H1 (cell line): ENCODE data around the gene ZNF831. TPM values are rescaled to one million over a fixed set of nuclear protein-coding genes. Genes with fewer than 3 reads are reported as not detected.

Experiments used
- polyA plus RNA-seq, 7 experiments: library from polyadenylated mRNA; depleted of rRNA in 3 of 7; stranded (reverse) in 5 of 7; unstranded in 2 of 7; fragments of >200 nt in 5 of 7; fragments of 200-250 nt in 2 of 7; gene quantifications; 1 replicate in 5 of 7; 2 replicates in 1 of 7; 4 replicates in 1 of 7; pipeline versions ENCODE4 v1.2.1 to v1.2.3, GENCODE V29; 2011 to 2013; ENCODE audit warnings: missing spikeins in 2 of 7, mixed read lengths in 2 of 7
- total RNA-seq: library from RNA; stranded (reverse); fragmentation: NEBNext Ultra II Directional; extraction: Animal tissue kit (Norgen Biotek cat#: 25700); gene quantifications from 2 replicates; pipeline ENCODE4 v1.2.1, GENCODE V29; 2021
- TF ChIP-seq, protein P1 (sequence below): fragments of 300-600 bp; sonication (generic); IDR thresholded peaks from 2 replicates; pipeline ENCODE4 v1.7.1; 2012; ENCODE audit warnings: low read length, moderate library complexity, mild to moderate bottlenecking, inconsistent platforms; ENCODE audit not compliant: insufficient replicate concordance

The ZNF831 gene
- total and polyA plus RNA-seq, 2 of the 8 experiments (the other 6 are each of a cell fraction or from before 2014, with no cell fraction given), result not detected

DNA sequence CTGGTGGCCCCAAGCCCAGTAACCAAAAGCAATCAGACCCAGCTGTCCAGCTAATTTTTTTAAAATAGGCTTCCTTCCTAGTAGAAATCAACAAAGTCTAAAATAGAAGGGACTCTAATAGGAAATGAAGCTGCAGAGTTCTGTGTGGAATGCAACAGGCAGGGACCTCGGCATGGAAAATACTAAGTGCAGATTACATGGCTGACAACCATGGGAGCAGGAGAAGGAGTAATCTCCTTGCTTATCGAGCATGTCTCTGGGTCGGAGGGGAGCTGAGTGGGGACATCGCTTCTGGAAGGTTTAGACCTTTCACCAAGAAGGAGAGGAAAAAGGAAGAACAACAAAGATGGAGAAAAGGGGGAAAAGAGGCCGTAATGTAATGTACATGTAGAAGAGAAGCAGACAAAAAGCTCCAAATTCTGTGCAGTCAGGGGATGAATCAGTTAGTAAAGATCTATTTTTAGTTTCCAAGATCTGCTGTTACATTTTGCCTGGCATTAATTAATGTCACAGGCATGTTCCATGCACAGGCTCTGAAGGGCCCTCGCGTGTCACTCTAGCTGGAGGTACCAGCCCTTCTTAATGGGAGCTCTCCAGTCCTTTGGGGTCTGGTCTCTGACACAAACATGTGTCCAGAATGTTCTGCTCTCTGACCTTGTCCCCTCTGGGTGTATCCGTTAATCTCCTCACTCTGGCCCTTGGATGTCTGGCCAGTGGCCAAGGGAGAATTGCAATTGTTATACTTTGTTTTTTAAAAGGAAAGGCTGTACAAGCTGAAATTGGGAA lies 16.6 kb upstream of the ZNF831 start (continued):
- TF ChIP-seq, protein P1, sequence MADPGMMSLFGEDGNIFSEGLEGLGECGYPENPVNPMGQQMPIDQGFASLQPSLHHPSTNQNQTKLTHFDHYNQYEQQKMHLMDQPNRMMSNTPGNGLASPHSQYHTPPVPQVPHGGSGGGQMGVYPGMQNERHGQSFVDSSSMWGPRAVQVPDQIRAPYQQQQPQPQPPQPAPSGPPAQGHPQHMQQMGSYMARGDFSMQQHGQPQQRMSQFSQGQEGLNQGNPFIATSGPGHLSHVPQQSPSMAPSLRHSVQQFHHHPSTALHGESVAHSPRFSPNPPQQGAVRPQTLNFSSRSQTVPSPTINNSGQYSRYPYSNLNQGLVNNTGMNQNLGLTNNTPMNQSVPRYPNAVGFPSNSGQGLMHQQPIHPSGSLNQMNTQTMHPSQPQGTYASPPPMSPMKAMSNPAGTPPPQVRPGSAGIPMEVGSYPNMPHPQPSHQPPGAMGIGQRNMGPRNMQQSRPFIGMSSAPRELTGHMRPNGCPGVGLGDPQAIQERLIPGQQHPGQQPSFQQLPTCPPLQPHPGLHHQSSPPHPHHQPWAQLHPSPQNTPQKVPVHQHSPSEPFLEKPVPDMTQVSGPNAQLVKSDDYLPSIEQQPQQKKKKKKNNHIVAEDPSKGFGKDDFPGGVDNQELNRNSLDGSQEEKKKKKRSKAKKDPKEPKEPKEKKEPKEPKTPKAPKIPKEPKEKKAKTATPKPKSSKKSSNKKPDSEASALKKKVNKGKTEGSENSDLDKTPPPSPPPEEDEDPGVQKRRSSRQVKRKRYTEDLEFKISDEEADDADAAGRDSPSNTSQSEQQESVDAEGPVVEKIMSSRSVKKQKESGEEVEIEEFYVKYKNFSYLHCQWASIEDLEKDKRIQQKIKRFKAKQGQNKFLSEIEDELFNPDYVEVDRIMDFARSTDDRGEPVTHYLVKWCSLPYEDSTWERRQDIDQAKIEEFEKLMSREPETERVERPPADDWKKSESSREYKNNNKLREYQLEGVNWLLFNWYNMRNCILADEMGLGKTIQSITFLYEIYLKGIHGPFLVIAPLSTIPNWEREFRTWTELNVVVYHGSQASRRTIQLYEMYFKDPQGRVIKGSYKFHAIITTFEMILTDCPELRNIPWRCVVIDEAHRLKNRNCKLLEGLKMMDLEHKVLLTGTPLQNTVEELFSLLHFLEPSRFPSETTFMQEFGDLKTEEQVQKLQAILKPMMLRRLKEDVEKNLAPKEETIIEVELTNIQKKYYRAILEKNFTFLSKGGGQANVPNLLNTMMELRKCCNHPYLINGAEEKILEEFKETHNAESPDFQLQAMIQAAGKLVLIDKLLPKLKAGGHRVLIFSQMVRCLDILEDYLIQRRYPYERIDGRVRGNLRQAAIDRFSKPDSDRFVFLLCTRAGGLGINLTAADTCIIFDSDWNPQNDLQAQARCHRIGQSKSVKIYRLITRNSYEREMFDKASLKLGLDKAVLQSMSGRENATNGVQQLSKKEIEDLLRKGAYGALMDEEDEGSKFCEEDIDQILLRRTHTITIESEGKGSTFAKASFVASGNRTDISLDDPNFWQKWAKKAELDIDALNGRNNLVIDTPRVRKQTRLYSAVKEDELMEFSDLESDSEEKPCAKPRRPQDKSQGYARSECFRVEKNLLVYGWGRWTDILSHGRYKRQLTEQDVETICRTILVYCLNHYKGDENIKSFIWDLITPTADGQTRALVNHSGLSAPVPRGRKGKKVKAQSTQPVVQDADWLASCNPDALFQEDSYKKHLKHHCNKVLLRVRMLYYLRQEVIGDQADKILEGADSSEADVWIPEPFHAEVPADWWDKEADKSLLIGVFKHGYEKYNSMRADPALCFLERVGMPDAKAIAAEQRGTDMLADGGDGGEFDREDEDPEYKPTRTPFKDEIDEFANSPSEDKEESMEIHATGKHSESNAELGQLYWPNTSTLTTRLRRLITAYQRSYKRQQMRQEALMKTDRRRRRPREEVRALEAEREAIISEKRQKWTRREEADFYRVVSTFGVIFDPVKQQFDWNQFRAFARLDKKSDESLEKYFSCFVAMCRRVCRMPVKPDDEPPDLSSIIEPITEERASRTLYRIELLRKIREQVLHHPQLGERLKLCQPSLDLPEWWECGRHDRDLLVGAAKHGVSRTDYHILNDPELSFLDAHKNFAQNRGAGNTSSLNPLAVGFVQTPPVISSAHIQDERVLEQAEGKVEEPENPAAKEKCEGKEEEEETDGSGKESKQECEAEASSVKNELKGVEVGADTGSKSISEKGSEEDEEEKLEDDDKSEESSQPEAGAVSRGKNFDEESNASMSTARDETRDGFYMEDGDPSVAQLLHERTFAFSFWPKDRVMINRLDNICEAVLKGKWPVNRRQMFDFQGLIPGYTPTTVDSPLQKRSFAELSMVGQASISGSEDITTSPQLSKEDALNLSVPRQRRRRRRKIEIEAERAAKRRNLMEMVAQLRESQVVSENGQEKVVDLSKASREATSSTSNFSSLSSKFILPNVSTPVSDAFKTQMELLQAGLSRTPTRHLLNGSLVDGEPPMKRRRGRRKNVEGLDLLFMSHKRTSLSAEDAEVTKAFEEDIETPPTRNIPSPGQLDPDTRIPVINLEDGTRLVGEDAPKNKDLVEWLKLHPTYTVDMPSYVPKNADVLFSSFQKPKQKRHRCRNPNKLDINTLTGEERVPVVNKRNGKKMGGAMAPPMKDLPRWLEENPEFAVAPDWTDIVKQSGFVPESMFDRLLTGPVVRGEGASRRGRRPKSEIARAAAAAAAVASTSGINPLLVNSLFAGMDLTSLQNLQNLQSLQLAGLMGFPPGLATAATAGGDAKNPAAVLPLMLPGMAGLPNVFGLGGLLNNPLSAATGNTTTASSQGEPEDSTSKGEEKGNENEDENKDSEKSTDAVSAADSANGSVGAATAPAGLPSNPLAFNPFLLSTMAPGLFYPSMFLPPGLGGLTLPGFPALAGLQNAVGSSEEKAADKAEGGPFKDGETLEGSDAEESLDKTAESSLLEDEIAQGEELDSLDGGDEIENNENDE, result no peak
